Inflammatory macrophage treated with lipopolysaccharide for 4 hours (primary cell): Measurements from ENCODE around the gene FAM47E.
"Not testable (repeated sequence)": the region's sequence is repeated elsewhere in the genome, so short reads cannot be mapped to it uniquely, and the experiment has no call there.

ENCODE experiments used
- DNase-seq: peaks from one replicate; pipeline ENCODE4 v3.0.0-alpha.2; 2020

Gene FAM47E

GRCh38 chr4:76271248-76271647 lies 19.7 kb downstream of the FAM47E start:
- DNase-seq = no peak

- no peak for DNase-seq
Observed at GRCh38 chr4:76272073-76272472, 20.6 kb downstream of the FAM47E start.

GRCh38 chr4:76272582-76272981 lies 21.1 kb downstream of the FAM47E start:
- no peak for DNase-seq

- no peak for DNase-seq
Observed at GRCh38 chr4:76272999-76273398, 21.5 kb downstream of the FAM47E start.

GRCh38 chr4:76275486-76276124 lies 24.1 kb downstream of the FAM47E start:
- DNase-seq = peak; percentile 22

- no peak for DNase-seq
Observed at GRCh38 chr4:76276813-76277212, 25.3 kb downstream of the FAM47E start.

- DNase-seq = no peak
Observed at GRCh38 chr4:76277667-76278066, 26.1 kb downstream of the FAM47E start.

- peak; percentile 39 for DNase-seq
Observed at GRCh38 chr4:76278583-76278982, 27.1 kb downstream of the FAM47E start.

- no peak for DNase-seq
Observed at GRCh38 chr4:76279462-76279861, 27.9 kb downstream of the FAM47E start.

- DNase-seq = no peak
Observed at GRCh38 chr4:76280488-76281441, 29.2 kb downstream of the FAM47E start.

GRCh38 chr4:76281594-76281993 lies 30.1 kb downstream of the FAM47E start:
- not testable (repeated sequence) for DNase-seq

GRCh38 chr4:76282941-76283689 lies 31.6 kb downstream of the FAM47E start:
- DNase-seq = no peak

GRCh38 chr4:76283900-76284299 lies 32.4 kb downstream of the FAM47E start:
- DNase-seq = no peak

- DNase-seq = not testable (repeated sequence)
Observed at GRCh38 chr4:76287811-76288210, 36.3 kb downstream of the FAM47E start.

- DNase-seq = no peak
Observed at GRCh38 chr4:76292730-76293129, 41.2 kb downstream of the FAM47E start.

GRCh38 chr4:76293772-76294171 lies 42.3 kb downstream of the FAM47E start:
- DNase-seq = no peak

GRCh38 chr4:76296286-76296820 lies 44.8 kb downstream of the FAM47E start:
- peak; percentile 67 for DNase-seq

GRCh38 chr4:76298227-76298626 lies 46.7 kb downstream of the FAM47E start:
- no peak for DNase-seq

- DNase-seq = peak; percentile 68
Observed at GRCh38 chr4:76300012-76300411, 48.5 kb downstream of the FAM47E start.

GRCh38 chr4:76301068-76301774 lies 49.7 kb downstream of the FAM47E start:
- peak; percentile 91 for DNase-seq

GRCh38 chr4:76301775-76302162 lies 50.2 kb downstream of the FAM47E start:
- no peak for DNase-seq

- peak; percentile 95 for DNase-seq
Observed at GRCh38 chr4:76302826-76303438, 51.4 kb downstream of the FAM47E start.
